H54 (cell line): ENCODE measurements around the gene KLK15.
A peak's percentile ranks its signal among the peaks of the same experiment; 100 is the strongest.
"Not testable (repeated sequence)": the region's sequence is repeated elsewhere in the genome, so short reads cannot be mapped to it uniquely, and the experiment has no call there.

Source experiments
- DNase-seq: peaks from one replicate; pipeline ENCODE4 v3.0.0; 2011; ENCODE audit warnings: low spot score, mixed read lengths; ENCODE audit not compliant: insufficient read length
- FAIRE-seq: peaks from 3 replicates; lab custom pipeline; 2011; peaks lifted over from hg19 to GRCh38; lab: Jason Lieb, UNC
- POLR2A ChIP-seq: IDR thresholded peaks from 2 replicates; pipeline ENCODE4 v1.6.1; 2011; ENCODE audit warnings: low read depth, mild to moderate bottlenecking, low read length

KLK15 gene

GRCh38 chr19:50820549-50821247 is 12.7 kb downstream of the KLK15 start:
- peak; percentile 53 for DNase-seq
- FAIRE-seq, result no peak
- no peak for TF ChIP-seq POLR2A

GRCh38 chr19:50820086-50820485 is 13.3 kb downstream of the KLK15 start:
- DNase-seq, result no peak
- no peak for TF ChIP-seq POLR2A
- FAIRE-seq, result no peak

GRCh38 chr19:50819636-50820035 is 13.7 kb downstream of the KLK15 start:
- FAIRE-seq (no peak), DNase-seq (no peak)
- TF ChIP-seq POLR2A, result no peak

- TF ChIP-seq POLR2A, result no peak
- DNase-seq (no peak), FAIRE-seq (no peak)
Observed at GRCh38 chr19:50818859-50819472, 14.4 kb downstream of the KLK15 start.

DNA sequence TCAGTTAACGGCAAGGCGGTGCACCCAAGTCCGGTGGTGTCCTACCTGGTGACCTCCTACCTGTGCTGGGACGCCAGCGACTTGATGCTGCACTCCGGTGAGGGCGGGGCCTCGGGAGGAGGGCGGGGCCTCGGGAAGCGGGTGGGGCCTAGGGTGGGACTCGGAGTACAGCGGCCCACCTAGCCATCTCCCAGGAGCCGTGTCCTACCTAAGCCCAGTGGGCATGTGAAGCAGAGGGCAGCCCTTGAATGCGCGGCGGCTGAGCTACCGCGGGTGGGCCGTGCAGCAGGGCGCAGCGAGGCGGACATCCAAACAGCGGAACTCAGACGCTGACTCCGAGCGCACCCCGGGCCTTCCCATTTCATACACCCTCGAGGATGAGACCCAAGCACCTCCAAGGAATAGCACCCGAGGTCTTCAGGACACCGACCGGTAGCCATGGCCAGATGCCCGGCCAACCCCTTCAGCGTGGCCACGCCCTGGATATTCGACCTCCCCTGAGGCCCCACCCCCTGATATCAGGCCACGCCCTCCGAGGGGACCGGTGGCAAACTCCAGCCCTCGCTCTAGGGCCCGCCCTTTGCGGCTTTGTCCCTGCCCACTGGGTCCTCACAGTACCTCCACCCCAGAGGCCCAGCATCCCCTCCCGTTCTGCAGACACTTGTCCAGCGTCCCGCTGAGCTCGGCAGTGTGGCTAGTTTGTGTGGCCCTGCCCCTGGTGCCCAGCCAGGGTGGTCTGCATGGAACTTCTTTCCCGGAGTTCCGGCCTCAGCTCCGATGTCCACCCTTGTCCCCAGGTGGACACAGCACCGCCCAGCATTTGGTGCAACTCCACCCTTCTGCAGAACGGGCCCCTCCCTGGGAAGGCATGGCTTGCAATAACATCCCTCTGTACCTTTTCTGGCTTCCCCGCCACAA is 15.2 kb downstream of the KLK15 start:
- DNase-seq (peak; percentile 63), FAIRE-seq (no peak)
- 0 out of 2 replicates have a peak, but pooled peaks have one; percentile 8 for TF ChIP-seq POLR2A

GRCh38 chr19:50815439-50815838 is 17.9 kb downstream of the KLK15 start:
- TF ChIP-seq POLR2A, result no peak
- DNase-seq, result no peak
- no peak for FAIRE-seq

DNA sequence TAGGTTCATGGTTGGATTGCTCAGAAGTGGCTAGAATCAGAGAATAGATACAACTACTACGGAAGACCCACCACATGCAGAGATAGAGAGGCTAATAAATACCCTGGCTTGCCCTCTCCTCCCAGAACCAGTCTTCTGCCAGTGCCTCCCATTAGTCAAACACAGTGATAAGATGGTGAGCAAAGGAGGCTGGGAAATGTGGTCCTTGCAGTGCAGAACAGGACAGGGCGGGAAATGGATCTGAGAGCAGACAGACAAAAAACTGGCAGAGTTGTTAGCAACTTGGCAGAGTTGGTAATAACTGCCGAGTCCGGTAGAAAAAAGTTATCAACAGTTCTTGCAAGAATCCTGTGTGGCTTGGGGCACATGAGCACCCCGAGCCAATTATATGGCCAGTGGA is 18.5 kb downstream of the KLK15 start:
- no peak for FAIRE-seq
- DNase-seq, result no peak
- TF ChIP-seq POLR2A, result no peak

DNA sequence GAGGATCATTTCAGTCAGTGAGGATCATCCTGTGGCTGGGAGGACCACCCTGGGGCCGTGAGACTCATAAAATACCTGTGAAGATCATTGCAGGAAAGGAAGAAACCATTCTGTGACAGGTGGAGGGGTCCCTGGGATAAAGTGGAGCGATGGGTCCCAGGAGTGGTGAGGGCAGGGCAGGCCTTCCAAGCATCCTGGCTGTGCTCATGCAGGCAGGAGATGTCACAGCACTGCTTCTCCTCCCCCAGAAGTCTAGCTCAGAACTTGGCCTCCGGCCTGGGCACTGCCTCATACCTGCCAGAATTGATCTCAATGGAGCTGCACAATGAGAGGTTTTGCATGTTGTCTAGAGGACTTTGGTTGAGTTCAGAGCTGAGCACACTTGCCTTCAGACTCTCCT is 20.9 kb downstream of the KLK15 start:
- no peak for TF ChIP-seq POLR2A
- no peak for FAIRE-seq
- DNase-seq, result no peak

DNA sequence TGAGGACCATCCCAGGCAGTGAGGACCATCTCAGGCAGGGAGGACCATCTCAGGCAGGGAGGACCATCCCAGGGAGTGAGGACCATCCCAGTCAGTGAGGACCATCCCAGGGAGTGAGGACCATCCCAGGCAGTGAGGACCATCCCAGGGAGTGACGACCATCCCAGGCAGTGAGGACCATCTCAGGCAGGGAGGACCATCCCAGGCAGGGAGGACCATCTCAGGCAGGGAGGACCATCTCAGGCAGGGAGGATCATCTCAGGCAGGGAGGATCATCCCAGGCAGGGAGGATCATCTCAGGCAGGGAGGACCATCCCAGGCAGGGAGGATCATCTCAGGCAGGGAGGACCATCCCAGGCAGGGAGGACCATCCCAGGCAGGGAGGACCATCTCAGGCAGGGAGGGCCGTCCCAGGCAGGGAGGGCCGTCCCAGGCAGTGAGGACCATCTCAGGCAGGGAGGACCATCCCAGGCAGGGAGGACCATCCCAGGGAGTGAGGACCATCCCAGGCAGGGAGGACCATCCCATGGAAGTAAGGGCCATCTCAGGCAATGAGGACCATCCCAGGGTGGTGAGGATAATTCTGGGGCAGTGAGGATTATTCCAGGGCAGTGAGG is 21.6 kb downstream of the KLK15 start:
- DNase-seq, FAIRE-seq: not testable (repeated sequence)

- FAIRE-seq, result no peak
- TF ChIP-seq POLR2A, result no peak
- DNase-seq, result no peak
Observed at GRCh38 chr19:50808856-50809255, 24.5 kb downstream of the KLK15 start.

DNA sequence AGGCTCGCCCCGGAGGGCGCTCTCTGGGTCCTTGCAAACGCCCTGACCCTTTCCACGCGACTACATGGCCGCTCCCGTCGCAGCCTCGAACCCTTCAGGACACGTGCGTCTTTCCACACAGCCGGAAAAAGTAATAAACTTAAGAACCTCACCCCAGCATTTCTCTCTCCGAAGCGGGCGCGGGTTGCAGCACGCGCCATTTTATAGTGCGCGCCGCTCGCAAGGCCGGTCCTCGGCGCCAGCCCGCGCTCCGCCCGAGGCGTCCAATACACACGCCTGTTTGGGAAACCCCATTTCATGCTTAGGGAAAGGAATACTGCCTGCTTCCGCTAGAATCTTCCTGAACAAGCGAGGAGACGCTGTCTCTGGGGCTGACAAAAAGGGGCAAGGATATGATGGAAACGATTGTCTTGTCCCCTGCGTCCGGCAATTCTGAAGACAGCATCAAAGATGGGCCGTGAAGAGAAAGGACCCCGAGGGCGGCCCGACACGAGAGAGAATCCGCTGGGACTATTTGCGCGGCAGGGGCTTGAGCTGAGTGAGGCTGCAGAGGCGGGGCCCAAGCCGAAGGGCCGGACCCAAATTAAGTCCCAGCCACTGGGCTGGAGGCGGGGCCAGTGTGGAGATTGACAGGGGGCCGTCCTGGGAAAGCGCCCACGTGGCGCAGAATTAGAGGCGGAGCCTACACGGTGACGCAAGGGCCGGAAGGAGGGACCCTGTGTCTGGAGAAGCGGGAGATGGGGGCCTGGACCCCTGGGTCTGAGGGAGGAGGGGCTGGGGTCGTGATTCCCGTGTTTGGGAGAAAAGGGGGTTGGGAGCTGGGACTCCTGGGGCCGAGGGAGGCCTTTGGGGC is 28.7 kb downstream of the KLK15 start:
- DNase-seq (peak; percentile 97), FAIRE-seq (peak; percentile 65)
- peak; percentile 84 for TF ChIP-seq POLR2A

DNA sequence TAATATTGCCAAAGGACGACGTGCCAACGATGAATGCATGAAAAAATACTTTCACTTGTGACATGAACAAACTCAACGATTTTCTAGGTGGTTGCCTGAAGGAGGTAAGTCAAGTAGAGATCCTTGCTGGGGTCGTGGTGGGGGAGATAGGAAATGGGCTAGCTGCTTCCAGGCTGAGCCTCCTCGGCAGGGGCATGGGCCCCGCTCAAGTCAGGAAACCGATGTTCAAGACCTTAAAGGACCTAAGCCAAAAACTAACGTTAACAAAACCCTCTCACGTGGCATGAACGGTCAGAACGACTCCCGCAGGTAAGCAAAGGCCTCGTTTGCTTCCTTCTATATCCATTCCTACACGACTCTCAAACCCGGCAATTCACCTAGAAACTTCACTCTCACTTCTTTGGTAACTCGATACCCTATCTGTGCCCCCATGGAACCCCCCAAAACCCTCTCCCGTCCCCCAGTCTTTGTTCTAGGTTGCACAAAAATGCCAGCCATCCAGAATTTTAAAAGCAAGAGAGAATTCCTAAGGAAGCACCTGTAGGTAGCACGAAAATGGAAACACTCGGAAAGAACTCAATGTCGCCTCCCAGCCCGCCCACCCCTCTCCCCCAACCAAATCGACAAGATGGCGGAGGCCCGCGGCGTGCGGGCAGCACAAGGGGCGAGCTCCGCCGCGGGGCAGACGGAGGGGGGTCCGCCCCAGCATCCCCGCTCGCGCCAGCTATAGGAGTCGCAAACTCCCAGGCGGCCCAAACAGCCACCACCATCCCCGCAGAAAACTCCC is 29.5 kb downstream of the KLK15 start:
- no peak for FAIRE-seq
- no peak for DNase-seq

More for the DNA sequence above, 29.5 kb downstream of the KLK15 start:
- TF ChIP-seq POLR2A, result no peak
